Measurements from ENCODE around the gene RHOF. TPM values are rescaled to one million over a fixed set of nuclear protein-coding genes. Genes with fewer than 3 reads are reported as not detected.

RHOF gene
- total and polyA plus RNA-seq, 2 donors, result 12.9 to 33.3 TPM

DNA sequence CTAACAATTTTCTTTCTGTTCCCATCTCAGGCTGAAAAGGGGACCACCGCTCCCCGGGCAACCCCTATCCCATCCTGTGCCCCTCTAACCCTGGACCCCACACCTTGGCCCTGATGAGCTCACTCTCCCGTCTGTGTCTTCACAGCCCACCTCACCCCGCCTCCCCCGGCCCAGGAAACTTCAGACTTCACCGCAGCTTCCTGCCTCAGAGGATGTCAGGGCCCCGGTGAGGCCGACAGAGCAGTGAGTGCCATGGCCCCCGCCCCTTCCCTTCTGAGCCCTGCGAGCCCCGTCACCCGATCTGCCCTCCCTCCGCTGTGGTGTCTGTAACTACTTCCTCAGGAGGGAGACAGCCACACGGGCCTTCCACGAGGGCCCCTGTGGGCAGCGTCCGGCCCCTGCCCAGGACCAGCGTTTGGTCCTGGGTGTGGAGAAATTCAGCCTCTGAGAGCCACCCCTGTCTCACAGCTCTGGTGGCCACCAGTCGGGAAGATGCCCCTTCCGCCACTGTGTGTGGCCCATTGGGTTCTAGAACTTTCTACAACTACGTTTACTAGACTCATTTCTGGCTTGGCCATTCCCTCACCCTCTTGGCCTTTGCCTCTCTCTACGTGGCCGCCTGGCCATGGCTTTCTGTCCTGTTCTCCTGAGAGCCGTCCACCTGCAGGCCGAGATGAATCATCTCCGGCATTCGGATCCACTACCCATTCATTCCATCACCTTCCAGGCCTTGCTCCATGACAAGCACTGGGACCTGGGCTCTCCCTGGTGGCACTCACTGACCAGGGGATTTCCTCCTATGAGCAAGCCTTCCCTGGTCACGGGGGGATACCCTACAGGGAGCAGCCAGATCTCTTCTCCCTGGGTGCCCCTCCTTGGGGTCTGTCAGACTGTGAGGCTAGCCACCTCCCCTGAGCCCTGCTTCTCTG, 3.4 kb downstream of the RHOF start:
- H3K27me3 ChIP-seq (ENCODE audit: control insufficient read depth in 2 of 2, insufficient read depth in 1 of 2, low read length in 1 of 2), result no peaks in the 10 kb centered on the region
- peak overlapping the region; percentile 42 to 49 for H3K4me3 ChIP-seq (ENCODE audit: low read length in 2 of 2)
- peak overlapping the region; percentile 98 for H3K27ac ChIP-seq (ENCODE audit: low read depth in 1 of 2, low read length in 1 of 2)
- peak in 5 of 9 donors; percentile 85 to 96 (median 92) for DNase-seq (ENCODE audit: low read depth in 6 of 9, low spot score in 9 of 9)
- H3K36me3 ChIP-seq (ENCODE audit: control insufficient read depth in 2 of 2, insufficient read depth in 2 of 2, low read length in 1 of 2), result peaks cover under 1 to 39% of the 10 kb centered on the region in 2 donors
- 26% methylated on average over 28 of the region's 28 CpGs for WGBS
- peaks cover 0 to 14% of the 10 kb centered on the region in 2 donors for H3K9me3 ChIP-seq (ENCODE audit: control insufficient read depth in 2 of 2, insufficient read depth in 1 of 2, low read length in 1 of 2)
- peaks cover 50 to 87% of the 10 kb centered on the region in 2 donors for H3K4me1 ChIP-seq (ENCODE audit: control insufficient read depth in 2 of 2, insufficient read depth in 2 of 2, low read length in 2 of 2)

DNA sequence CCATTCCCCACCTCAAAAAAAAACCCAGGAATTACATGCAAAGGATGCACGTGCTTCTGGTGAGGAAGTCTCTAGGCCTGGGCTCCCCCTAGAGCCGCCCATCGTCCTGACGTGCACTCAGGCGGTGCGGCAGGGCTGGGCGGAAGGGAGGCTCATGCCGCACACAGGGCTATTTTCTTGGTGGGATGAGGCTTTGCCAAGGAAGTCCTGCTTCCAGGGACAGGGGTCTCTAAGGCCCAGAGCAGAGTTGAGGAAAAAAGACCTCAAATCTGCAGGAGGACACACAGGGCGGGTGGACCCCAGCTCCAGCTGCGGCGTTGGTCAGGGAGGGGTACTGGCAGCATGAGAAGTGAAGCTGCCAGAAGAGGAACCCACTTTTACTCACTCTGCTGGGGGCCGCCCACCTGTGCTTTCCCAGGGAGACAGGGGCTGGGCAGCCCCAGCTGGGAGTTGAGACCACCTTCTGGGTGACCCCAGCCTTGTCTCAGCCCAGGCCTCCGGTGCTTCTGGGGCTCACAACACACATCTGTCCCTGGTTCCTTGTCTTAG, 4.2 kb downstream of the RHOF start:
- peak overlapping the region; percentile 98 for H3K27ac ChIP-seq (ENCODE audit: low read depth in 1 of 2, low read length in 1 of 2)
- no peaks in the 10 kb centered on the region for H3K27me3 ChIP-seq (ENCODE audit: control insufficient read depth in 2 of 2, insufficient read depth in 1 of 2, low read length in 1 of 2)
- peaks cover 0 to 40% of the 10 kb centered on the region in 2 donors for H3K36me3 ChIP-seq (ENCODE audit: control insufficient read depth in 2 of 2, insufficient read depth in 2 of 2, low read length in 1 of 2)
- peaks cover 0 to 14% of the 10 kb centered on the region in 2 donors for H3K9me3 ChIP-seq (ENCODE audit: control insufficient read depth in 2 of 2, insufficient read depth in 1 of 2, low read length in 1 of 2)
- peak overlapping the region; percentile 42 to 49 for H3K4me3 ChIP-seq (ENCODE audit: low read length in 2 of 2)
- H3K4me1 ChIP-seq (ENCODE audit: control insufficient read depth in 2 of 2, insufficient read depth in 2 of 2, low read length in 2 of 2), result peaks cover 43 to 79% of the 10 kb centered on the region in 2 donors
- 9% methylated on average over 13 of the region's 13 CpGs for WGBS
- DNase-seq (ENCODE audit: low read depth in 6 of 9, low spot score in 9 of 9), result peak in 1 of 9 donors; percentile 75

DNA sequence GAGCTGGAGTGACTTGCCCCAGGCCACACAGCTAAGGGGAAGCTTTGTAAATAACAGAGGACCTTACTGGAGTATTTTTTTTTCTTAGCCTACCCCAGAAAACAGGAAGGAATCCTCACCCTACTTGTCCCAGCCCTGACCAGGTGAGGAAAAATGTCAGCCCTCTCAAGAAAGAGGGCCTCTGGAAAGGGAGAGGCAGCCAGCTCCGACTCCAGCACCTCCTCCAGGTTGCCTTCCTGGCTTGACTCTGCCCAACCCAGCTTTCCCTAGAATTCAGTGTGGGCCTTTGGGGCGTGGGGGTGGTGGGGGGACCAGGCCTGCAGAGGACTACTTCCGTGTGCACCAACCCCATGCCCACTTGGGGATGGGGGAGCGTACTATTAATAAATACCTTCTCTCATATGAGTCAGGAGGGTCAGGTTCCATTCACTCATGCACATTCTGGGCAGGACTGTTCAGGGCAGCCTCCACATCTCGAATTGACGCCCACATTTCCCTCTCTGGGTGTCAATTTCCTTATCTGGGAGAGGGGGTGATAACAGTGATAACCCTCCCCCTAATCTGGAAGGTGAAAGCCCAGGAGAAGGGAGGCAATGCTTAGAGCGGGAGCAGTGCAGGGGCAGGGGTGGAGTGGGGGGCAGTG, 5.2 kb downstream of the RHOF start:
- no peak for DNase-seq (ENCODE audit: low read depth in 6 of 9, low spot score in 9 of 9)
- peaks cover 0 to 9% of the 10 kb centered on the region in 2 donors for H3K9me3 ChIP-seq (ENCODE audit: control insufficient read depth in 2 of 2, insufficient read depth in 1 of 2, low read length in 1 of 2)
- peaks cover 43 to 70% of the 10 kb centered on the region in 2 donors for H3K4me1 ChIP-seq (ENCODE audit: control insufficient read depth in 2 of 2, insufficient read depth in 2 of 2, low read length in 2 of 2)
- H3K27ac ChIP-seq (ENCODE audit: low read depth in 1 of 2, low read length in 1 of 2), result peak overlapping the region; percentile 64 to 98
- 87% methylated on average over 7 of the region's 7 CpGs for WGBS
- H3K4me3 ChIP-seq (ENCODE audit: low read length in 2 of 2), result no peak overlapping the region
- H3K27me3 ChIP-seq (ENCODE audit: control insufficient read depth in 2 of 2, insufficient read depth in 1 of 2, low read length in 1 of 2), result no peaks in the 10 kb centered on the region
- H3K36me3 ChIP-seq (ENCODE audit: control insufficient read depth in 2 of 2, insufficient read depth in 2 of 2, low read length in 1 of 2), result peaks cover 0 to 40% of the 10 kb centered on the region in 2 donors

DNA sequence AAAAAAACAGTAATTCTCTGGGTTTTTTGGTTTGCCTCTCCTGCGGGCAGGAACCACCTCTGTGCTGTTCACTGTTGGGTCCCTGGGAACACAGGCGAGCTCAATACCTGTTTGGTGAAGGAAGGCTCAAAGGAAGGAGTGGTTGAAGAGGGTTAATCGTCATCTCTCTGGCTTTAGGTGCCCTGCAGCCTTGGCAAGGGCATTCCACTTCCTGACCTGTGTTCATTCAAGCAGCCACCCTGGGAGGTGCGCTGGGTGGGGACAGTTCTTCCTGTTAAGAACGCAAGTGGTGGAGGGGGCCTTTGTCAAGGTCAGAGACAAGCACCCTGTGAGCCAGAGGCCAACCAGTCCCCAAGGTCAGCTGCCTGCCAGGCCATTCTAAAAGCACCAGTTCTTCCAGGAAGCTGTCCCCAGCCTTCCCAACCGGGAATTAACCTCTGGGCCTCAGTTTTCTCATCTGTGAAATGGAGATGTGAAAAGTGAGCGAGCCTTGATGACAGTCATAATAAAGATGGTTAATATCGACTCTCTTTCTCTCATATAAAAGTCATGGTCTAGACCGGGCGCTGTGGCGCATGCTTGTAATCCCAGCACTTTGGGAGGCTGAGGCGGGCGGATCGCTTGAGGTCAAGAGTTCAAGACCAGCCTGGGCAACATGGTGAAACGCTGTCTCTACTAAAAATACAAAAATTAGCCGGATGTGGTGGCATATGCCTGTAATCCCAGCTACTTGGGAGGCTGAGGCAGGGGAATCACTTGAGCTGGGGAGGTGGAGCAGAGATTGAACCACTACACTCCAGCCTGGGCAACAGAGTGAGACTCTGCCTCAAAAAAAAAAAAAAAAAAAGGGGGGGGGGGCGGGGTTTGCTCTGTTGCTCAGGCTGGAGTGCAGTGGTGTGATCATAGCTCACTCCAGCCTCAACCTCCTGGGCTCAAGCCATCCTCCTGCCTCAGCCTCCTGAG, 6.1 kb downstream of the RHOF start:
- H3K9me3 ChIP-seq (ENCODE audit: control insufficient read depth in 2 of 2, insufficient read depth in 1 of 2, low read length in 1 of 2), result peaks cover 0 to 5% of the 10 kb centered on the region in 2 donors
- H3K4me1 ChIP-seq (ENCODE audit: control insufficient read depth in 2 of 2, insufficient read depth in 2 of 2, low read length in 2 of 2), result peaks cover 48 to 70% of the 10 kb centered on the region in 2 donors
- 73% methylated on average over 17 of the region's 17 CpGs for WGBS
- peak in 1 of 9 donors; percentile 49 for DNase-seq (ENCODE audit: low read depth in 6 of 9, low spot score in 9 of 9)
- no peak overlapping the region for H3K4me3 ChIP-seq (ENCODE audit: low read length in 2 of 2)
- peaks cover 0 to 36% of the 10 kb centered on the region in 2 donors for H3K36me3 ChIP-seq (ENCODE audit: control insufficient read depth in 2 of 2, insufficient read depth in 2 of 2, low read length in 1 of 2)
- no peaks in the 10 kb centered on the region for H3K27me3 ChIP-seq (ENCODE audit: control insufficient read depth in 2 of 2, insufficient read depth in 1 of 2, low read length in 1 of 2)
- H3K27ac ChIP-seq (ENCODE audit: low read depth in 1 of 2, low read length in 1 of 2), result peak overlapping the region; percentile 28 to 64

DNA sequence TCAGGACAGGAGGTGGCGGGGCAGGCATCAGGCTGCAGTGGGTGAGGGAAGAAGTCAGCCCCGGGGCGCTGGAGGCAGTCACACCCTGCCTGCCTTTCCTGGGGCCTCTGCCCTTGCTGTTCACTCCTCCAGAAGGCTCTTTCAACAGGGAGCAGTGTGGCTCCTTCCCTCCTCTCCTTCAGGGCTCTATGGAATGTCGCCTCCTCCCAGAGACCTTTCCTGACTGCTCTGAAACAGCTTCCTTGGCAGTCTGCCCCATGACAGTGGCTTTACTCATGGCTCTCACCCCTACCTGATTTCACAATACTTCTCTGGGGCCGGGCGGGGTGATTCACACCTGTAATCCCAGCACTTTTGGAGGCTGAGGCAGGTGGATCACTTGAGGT, 7.1 kb downstream of the RHOF start:
- Histone ChIP-seq H3K36me3 (ENCODE audit: control insufficient read depth in 2 of 2, insufficient read depth in 2 of 2, low read length in 1 of 2) (peaks cover 0 to 34% of the 10 kb centered on the region in 2 donors), H3K9me3 (ENCODE audit: control insufficient read depth in 2 of 2, insufficient read depth in 1 of 2, low read length in 1 of 2) (peaks cover 0 to 3% of the 10 kb centered on the region in 2 donors), H3K27me3 (ENCODE audit: control insufficient read depth in 2 of 2, insufficient read depth in 1 of 2, low read length in 1 of 2) (no peaks in the 10 kb centered on the region), H3K4me3 (ENCODE audit: low read length in 2 of 2) (no peak overlapping the region), H3K27ac (ENCODE audit: low read depth in 1 of 2, low read length in 1 of 2) (peak overlapping the region; percentile 19 to 43), H3K4me1 (ENCODE audit: control insufficient read depth in 2 of 2, insufficient read depth in 2 of 2, low read length in 2 of 2) (peaks cover 47 to 70% of the 10 kb centered on the region in 2 donors)
- 87% methylated on average over 6 of the region's 6 CpGs for WGBS
- DNase-seq (ENCODE audit: low read depth in 6 of 9, low spot score in 9 of 9), result no peak

DNA sequence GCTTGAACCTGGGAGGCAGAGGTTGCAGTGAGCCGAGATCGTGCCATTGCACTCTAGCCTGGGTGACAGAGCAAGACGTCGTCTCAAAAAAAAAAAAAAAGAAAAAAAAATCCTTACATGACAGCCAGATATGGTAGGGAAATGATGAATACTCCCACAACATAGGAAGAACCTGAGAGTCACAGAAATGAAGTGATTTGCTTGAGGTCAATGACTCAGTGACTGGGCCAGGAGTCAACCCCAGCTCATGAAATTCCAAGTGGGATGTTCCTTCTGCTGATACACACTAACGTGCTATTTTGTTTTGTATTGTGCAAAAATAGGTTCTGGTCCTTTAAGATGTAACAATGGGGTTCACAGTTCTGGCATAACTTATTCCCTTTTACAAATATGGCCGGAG, 9.0 kb downstream of the RHOF start:
- no peak for DNase-seq (ENCODE audit: low read depth in 6 of 9, low spot score in 9 of 9)
- Histone ChIP-seq H3K9me3 (ENCODE audit: control insufficient read depth in 2 of 2, insufficient read depth in 1 of 2, low read length in 1 of 2) (peaks cover 0 to 3% of the 10 kb centered on the region in 2 donors), H3K27me3 (ENCODE audit: control insufficient read depth in 2 of 2, insufficient read depth in 1 of 2, low read length in 1 of 2) (no peaks in the 10 kb centered on the region), H3K27ac (ENCODE audit: low read depth in 1 of 2, low read length in 1 of 2) (no peak overlapping the region), H3K4me3 (ENCODE audit: low read length in 2 of 2) (no peak overlapping the region), H3K4me1 (ENCODE audit: control insufficient read depth in 2 of 2, insufficient read depth in 2 of 2, low read length in 2 of 2) (peaks cover 36 to 67% of the 10 kb centered on the region in 2 donors), H3K36me3 (ENCODE audit: control insufficient read depth in 2 of 2, insufficient read depth in 2 of 2, low read length in 1 of 2) (peaks cover 11 to 48% of the 10 kb centered on the region in 2 donors)
- WGBS, result 76% methylated on average over 6 of the region's 6 CpGs

DNA sequence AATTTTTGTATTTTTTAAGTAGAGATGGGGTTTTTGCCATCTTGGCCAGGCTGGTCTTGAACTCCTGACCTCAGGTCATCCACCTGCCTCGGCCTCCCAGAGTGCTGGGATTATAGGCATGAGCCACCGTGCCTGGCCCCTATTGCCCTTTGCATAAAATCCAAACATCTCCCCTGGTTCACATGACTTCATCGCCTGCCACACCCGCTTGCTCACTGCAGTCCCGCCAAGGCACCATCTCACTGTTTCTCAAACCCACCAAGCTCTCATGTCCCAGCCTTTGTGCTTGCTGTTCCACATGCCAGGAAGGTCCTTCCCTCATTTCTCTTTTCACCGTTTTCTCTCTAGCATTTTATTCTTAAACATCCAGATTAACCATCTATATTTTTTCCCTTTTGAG, 9.7 kb downstream of the RHOF start:
- 98% methylated on average over 6 of the region's 6 CpGs for WGBS
- peaks cover 30 to 63% of the 10 kb centered on the region in 2 donors for H3K4me1 ChIP-seq (ENCODE audit: control insufficient read depth in 2 of 2, insufficient read depth in 2 of 2, low read length in 2 of 2)
- no peak overlapping the region for H3K27ac ChIP-seq (ENCODE audit: low read depth in 1 of 2, low read length in 1 of 2)

More for the DNA sequence above, 9.7 kb downstream of the RHOF start:
- no peaks in the 10 kb centered on the region for H3K9me3 ChIP-seq (ENCODE audit: control insufficient read depth in 2 of 2, insufficient read depth in 1 of 2, low read length in 1 of 2)
- H3K36me3 ChIP-seq (ENCODE audit: control insufficient read depth in 2 of 2, insufficient read depth in 2 of 2, low read length in 1 of 2), result peaks cover 18 to 53% of the 10 kb centered on the region in 2 donors
- no peak for DNase-seq (ENCODE audit: low read depth in 6 of 9, low spot score in 9 of 9)
- H3K27me3 ChIP-seq (ENCODE audit: control insufficient read depth in 2 of 2, insufficient read depth in 1 of 2, low read length in 1 of 2), result no peaks in the 10 kb centered on the region
- H3K4me3 ChIP-seq (ENCODE audit: low read length in 2 of 2), result no peak overlapping the region

Data from thymus (tissue), 11 donors.